Activated CD4-positive, CD25-positive, alpha-beta regulatory T cell treated with anti-CD3 and anti-CD28 coated beads, Interleukin-2, amount 50 U/mL, for 72 hours (primary cell): ENCODE data around the gene FZD2.

Experiments used
- DNase-seq: peaks from one replicate; pipeline ENCODE4 v3.0.0; 2021

FZD2 gene

DNA sequence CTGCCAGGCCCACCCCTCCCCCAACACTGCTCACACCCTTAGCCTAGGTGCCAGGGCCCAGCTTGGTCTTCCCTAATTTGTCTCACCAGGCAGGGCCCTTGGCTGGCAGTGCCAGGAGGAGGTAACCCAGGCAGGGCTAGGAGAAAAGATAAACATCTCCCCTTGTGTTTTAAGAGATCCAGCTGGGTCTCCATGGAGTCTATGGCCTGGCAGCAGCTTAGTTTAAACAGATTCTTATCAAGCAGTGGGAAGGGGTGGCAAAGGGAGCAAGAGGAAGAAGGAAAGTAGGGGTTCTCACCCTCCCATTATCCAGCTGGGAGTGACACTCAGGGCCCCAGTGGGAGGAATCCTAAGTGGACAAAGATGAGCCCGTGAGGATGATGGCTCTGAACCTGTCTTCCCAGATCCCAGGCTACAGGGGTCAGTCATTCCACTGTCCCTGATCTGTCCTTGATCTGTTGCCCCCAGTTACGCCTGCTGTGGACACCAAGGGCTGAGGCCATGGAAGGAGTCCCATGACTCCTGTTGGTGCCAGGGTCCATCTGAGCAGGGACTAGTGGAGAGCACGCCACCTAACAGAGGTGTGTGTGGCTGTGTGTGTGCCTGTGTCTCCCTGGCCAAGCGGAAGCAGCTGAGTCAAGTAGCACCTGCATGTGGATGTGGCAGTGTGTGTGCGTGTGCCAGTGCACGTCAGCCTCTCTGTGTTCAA lies 51.6 kb downstream of the FZD2 start:
- no peak for DNase-seq

DNA sequence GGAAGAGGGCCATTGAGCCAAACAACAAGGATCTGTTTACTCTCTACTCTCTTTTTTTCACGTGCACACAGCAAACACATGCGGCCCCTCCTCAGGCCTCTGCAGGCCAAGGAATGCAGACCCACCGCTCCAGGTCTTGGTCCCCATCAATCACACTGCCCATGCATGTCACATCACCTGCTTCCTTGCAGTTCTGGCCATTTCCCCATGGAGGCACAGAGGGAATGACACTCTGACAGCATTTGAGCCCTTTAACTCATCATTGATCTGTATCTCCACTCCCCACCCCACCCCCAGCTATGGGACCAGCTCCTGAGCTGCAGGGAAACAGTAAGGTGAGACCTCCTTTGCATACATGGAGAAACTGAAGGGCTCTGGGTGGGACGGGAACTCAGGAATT lies 53.0 kb downstream of the FZD2 start:
- no peak for DNase-seq
